GM12878 (cell line): ENCODE measurements around the gene CRYBB1. TPM values are rescaled to one million over a fixed set of nuclear protein-coding genes. Genes with fewer than 3 reads are reported as not detected.

Experiments
- ATAC-seq: fragments of 200-7000 bp; cut with Tn5 transposase; 3 replicates; pipeline ENCODE4 v1.9.1; 2020; ENCODE audit warnings: mild to moderate bottlenecking, moderate library complexity
- BruUV-seq: library from RNA; stranded (reverse); fragments of 400-500 nt; replicated peaks from 2 replicates; lab custom pipeline; 2021; lab: Mats Ljungman, UMichigan
- CTCF ChIA-PET: fragments of 300-600 bp; sonication (Branson Sonifier 250); formaldehyde crosslinking; extraction: SDS; loops from one replicate; lab custom pipeline; 2021; ENCODE audit warnings: inconsistent platforms; lab: Yijun Ruan, JAX
- POLR2A ChIA-PET: fragments of 350-600 bp; formaldehyde crosslinking; extraction: SDS; loops from one replicate; lab custom pipeline; 2021; ENCODE audit warnings: inconsistent platforms; lab: Charles Lee
- RAD21 ChIA-PET: fragments of 300-600 bp; sonication (Branson Sonifier 250); formaldehyde crosslinking; loops from one replicate; lab custom pipeline; 2023; ENCODE audit warnings: antibody characterized with exemption; ENCODE audit not compliant: unreplicated experiment; lab: Charles Lee
- SMC1A ChIA-PET: fragments of 300-600 bp; sonication (Branson Sonifier 250); formaldehyde crosslinking; loops from one replicate; lab custom pipeline; 2023; ENCODE audit not compliant: unreplicated experiment, uncharacterized antibody; lab: Charles Lee
- DNase-seq: peaks from one replicate; pipeline ENCODE4 v3.0.0-alpha.2; 2011; ENCODE audit warnings: low read depth, low spot score
- FAIRE-seq: peaks from 3 replicates; lab custom pipeline; 2011; peaks lifted over from hg19 to GRCh38; lab: Jason Lieb, UNC
- H2AFZ ChIP-seq: 2 replicates; pipeline ENCODE4 v1.6.0; 2011; ENCODE audit warnings: low read depth, low read length, control low read depth; ENCODE audit not compliant: control insufficient read depth
- H3K27ac ChIP-seq: 2 replicates; pipeline ENCODE4 v1.5.1; 2011; ENCODE audit warnings: control low read depth; ENCODE audit not compliant: control insufficient read depth, insufficient read depth
- H3K27me3 ChIP-seq, 2 experiments: replicated peaks in 1 of 2; 2 replicates each; pipeline versions ENCODE4 v1.6.0 to v1.6.1; 2011; ENCODE audit warnings: low read length in 1 of 2; ENCODE audit not compliant: control insufficient read depth in 2 of 2, insufficient read depth in 2 of 2
- H3K36me3 ChIP-seq, 2 experiments: 2 replicates each; pipeline ENCODE4 v1.5.1; 2011; ENCODE audit warnings: low read length in 1 of 2; ENCODE audit not compliant: control insufficient read depth in 2 of 2, insufficient read depth in 2 of 2
- H3K4me1 ChIP-seq: 2 replicates; pipeline ENCODE4 v1.6.1; 2011; ENCODE audit warnings: mild to moderate bottlenecking, low read length, moderate library complexity, mixed read lengths; ENCODE audit not compliant: control insufficient read depth, insufficient read depth
- H3K4me2 ChIP-seq: 2 replicates; pipeline ENCODE4 v1.6.0; 2011; ENCODE audit warnings: control low read depth; ENCODE audit not compliant: control insufficient read depth, insufficient read depth
- H3K4me3 ChIP-seq: fragments of 200-600 bp; sonication (generic); 2 replicates; pipeline ENCODE4 v1.5.1; 2016
- H3K79me2 ChIP-seq: 2 replicates; pipeline ENCODE4 v1.6.0; 2011; ENCODE audit warnings: low read length; ENCODE audit not compliant: control insufficient read depth, insufficient read depth
- H3K9ac ChIP-seq: 2 replicates; pipeline ENCODE4 v1.8.0; 2011; ENCODE audit warnings: low read length, control low read depth, mixed read lengths; ENCODE audit not compliant: control insufficient read depth, insufficient read depth
- H3K9me3 ChIP-seq: replicated peaks from 3 replicates; pipeline ENCODE4 v1.5.1; 2011; ENCODE audit warnings: mild to moderate bottlenecking, low read length; ENCODE audit not compliant: control insufficient read depth, insufficient read depth
- H4K20me1 ChIP-seq: 2 replicates; pipeline ENCODE4 v1.6.0; 2011; ENCODE audit not compliant: control insufficient read depth, insufficient read depth
- IKZF2 ChIP-seq, 2 experiments: fragments of 450-650 bp; IDR thresholded peaks; 2 replicates each; pipeline ENCODE4 v1.6.1; 2017; ENCODE audit warnings: mild to moderate bottlenecking in 2 of 2, moderate library complexity in 2 of 2
- NR2C1 ChIP-seq: fragments of 450-650 bp; IDR thresholded peaks from 2 replicates; pipeline ENCODE4 v1.6.1; 2017; ENCODE audit warnings: antibody characterized with exemption, mild to moderate bottlenecking, moderate library complexity
- PBX3 ChIP-seq: IDR thresholded peaks from 2 replicates; pipeline ENCODE4 v1.6.1; 2011; ENCODE audit warnings: mild to moderate bottlenecking, low read depth, low read length, moderate library complexity; ENCODE audit not compliant: insufficient replicate concordance
- POLR2A ChIP-seq: IDR thresholded peaks from 2 replicates; pipeline ENCODE4 v1.6.1; 2011; ENCODE audit warnings: low read depth, mild to moderate bottlenecking, low read length
- REST ChIP-seq: IDR thresholded peaks from 2 replicates; pipeline ENCODE4 v1.6.1; 2012; ENCODE audit warnings: mild to moderate bottlenecking, low read depth, low read length
- SPI1 ChIP-seq: IDR thresholded peaks from 2 replicates; pipeline ENCODE4 v1.6.1; 2011; ENCODE audit warnings: low read depth, mild to moderate bottlenecking, low read length, moderate library complexity, borderline replicate concordance; ENCODE audit not compliant: insufficient read depth
- ZNF687 ChIP-seq: fragments of 450-650 bp; IDR thresholded peaks from 2 replicates; pipeline ENCODE4 v1.6.1; 2017; ENCODE audit warnings: mild to moderate bottlenecking, moderate library complexity
- WGBS: methylation state at CpG from one replicate; pipeline ENCODE4 v1.1.6; 2016; ENCODE audit warnings: low lambda C conversion rate; ENCODE audit not compliant: insufficient replicate concordance, insufficient coverage; ENCODE audit errors: missing lambda C conversion rate; 5-methylcytosine and 5-hydroxymethylcytosine counted together
- in situ Hi-C: fragments of 300-500 bp; cut with MboI; formaldehyde crosslinking; loops from 9 replicates; pipeline ENCODE4 v1.14.3; 2018; ENCODE audit warnings: mixed read lengths
- intact Hi-C: fragments of 100-400 bp; cut with micrococcal nuclease; formaldehyde crosslinking; loops from one replicate; pipeline ENCODE4 v1.14.2; 2022; ENCODE audit not compliant: unreplicated experiment
- polyA plus RNA-seq, 11 experiments: library from polyadenylated mRNA; depleted of rRNA in 4 of 11; unstranded in 6 of 11; stranded (reverse) in 5 of 11; fragments of >200 nt; fragmentation: Nextera tagmentation in 4 of 11; fragmentation: Illumina TruSeq in 1 of 11; extraction: Ambion mirVana in 4 of 11; extraction: Trizol in 1 of 11; gene quantifications; 1 replicate in 1 of 11; 2 replicates in 10 of 11; pipeline versions ENCODE4 v1.2.1 to v1.2.3, GENCODE V29; 2011 to 2016; ENCODE audit warnings: inconsistent platforms in 2 of 11, missing spikeins in 2 of 11, low read depth in 1 of 11
- total RNA-seq, 4 experiments: library from RNA; depleted of rRNA in 3 of 4; stranded (reverse); fragments of >200 nt in 3 of 4; fragmentation: Illumina TruSeq in 1 of 4; extraction: Trizol in 1 of 4; gene quantifications; 2 replicates each; pipeline versions ENCODE4 v1.2.1 to v1.2.3, GENCODE V29; 2013 to 2021
- TF ChIP-seq, protein P1 (sequence below): fragments of 450-650 bp; formaldehyde crosslinking; IDR thresholded peaks from 2 replicates; pipeline ENCODE4 v1.4.0; 2022; ENCODE audit warnings: mild to moderate bottlenecking, moderate library complexity

CRYBB1 gene
- total and polyA plus RNA-seq, 10 of the 15 experiments (the other 5 are each of a cell fraction or from before 2014, with no cell fraction given), result 0.09 to 0.64 (median 0.23) TPM; not detected in 5

DNA sequence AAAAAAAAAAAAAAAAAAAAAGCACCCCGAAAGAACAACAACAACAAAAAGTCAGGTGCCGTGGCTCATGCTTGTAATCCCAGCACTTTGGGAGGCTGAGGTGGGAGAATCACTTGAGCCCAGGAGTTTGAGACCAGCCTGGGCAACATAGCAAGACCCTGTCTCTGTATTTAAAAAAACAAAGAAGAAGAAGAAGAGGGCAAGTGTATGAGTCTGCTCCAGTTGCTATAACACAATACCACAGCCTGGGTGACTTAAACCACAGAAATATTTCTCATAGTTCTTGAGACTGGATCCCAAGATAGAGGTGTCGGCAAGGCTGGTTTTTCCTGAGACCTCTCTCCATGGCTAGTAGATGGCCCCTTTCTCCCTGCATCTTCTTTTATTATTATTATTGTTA, 16.4 kb upstream of the CRYBB1 start (continued):
- TF ChIP-seq, protein P1, sequence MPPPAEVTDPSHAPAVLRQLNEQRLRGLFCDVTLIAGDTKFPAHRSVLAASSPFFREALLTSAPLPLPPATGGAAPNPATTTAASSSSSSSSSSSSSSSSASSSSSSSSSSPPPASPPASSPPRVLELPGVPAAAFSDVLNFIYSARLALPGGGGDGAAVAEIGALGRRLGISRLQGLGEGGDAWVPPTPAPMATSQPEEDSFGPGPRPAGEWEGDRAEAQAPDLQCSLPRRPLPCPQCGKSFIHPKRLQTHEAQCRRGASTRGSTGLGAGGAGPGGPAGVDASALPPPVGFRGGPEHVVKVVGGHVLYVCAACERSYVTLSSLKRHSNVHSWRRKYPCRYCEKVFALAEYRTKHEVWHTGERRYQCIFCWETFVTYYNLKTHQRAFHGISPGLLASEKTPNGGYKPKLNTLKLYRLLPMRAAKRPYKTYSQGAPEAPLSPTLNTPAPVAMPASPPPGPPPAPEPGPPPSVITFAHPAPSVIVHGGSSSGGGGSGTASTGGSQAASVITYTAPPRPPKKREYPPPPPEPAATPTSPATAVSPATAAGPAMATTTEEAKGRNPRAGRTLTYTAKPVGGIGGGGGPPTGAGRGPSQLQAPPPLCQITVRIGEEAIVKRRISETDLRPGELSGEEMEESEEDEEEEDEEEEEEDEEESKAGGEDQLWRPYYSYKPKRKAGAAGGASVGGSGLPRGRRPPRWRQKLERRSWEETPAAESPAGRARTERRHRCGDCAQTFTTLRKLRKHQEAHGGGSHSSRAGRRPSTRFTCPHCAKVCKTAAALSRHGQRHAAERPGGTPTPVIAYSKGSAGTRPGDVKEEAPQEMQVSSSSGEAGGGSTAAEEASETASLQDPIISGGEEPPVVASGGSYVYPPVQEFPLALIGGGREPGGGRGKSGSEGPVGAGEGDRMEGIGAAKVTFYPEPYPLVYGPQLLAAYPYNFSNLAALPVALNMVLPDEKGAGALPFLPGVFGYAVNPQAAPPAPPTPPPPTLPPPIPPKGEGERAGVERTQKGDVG (CRISPR knock-in tag), result no peak
- TF ChIP-seq, all 136 proteins: peak for 0

DNA sequence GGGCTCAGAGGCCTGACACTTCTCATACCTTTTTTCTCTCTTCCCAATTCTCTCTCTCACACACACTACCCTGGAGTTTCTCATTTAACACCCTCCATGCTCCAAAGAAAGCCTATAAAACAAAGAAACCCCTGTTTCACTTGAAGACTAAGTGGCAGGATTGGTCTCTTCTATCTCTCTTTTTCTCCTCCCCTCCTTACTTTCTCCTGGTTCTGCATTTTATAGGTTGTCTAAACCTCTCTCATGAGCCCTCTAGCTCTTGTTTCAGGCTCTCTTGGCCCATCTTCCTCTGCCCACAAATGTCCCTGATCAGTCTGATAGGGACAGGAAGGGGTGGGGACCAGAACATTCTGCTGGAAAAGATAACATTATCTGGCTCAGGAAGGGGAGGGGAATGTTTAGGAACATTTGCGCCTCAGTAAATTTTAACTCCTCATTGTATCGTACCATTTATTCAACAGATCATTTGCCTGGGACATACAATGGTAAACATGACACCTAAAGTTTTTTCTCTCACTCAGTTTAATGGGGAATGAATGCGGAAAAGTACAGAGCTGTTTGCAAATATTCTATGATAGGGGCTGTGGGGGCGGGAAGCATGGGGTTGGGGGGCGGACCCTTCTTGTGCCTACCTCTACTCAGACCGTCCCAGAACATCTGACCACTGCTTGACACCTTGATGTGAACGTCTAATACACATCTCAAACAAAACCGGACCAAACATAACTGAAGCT, 14.8 kb upstream of the CRYBB1 start:
- FAIRE-seq, result no peak
- no peak overlapping the region for H2AFZ ChIP-seq
- TF ChIP-seq SPI1, result no peak
- TF ChIP-seq IKZF2 (IDR thresholded peaks at IDR 0.05), result no peak
- TF ChIP-seq POLR2A, result no peak
- TF ChIP-seq REST, result no peak
- TF ChIP-seq ZNF687, result no peak
- TF ChIP-seq NR2C1, result no peak
- no peak for TF ChIP-seq PBX3

More for the DNA sequence above, 14.8 kb upstream of the CRYBB1 start:
- CTCF ChIA-PET, result interaction anchor here (0.6 to 0.9 kb wide), 4 partner anchors 9 to 1172 kb away, joined by 3 to 4 read pairs (median 3); no protein-coding TSS in a partner anchor
- intact Hi-C loops, result no loop called here
- Histone ChIP-seq H3K9ac (no peak overlapping the region), H3K4me3 (no peak overlapping the region), H3K9me3 (peaks cover 1% of the 10 kb centered on the region; the same call in 1 of the 3 replicates), H3K27me3 (no peaks in the 10 kb centered on the region), H4K20me1 (no peaks in the 10 kb centered on the region), H3K4me2 (no peak overlapping the region), H3K36me3 (no peaks in the 10 kb centered on the region), H3K4me1 (no peaks in the 10 kb centered on the region), H3K27ac (no peak overlapping the region), H3K79me2 (no peaks in the 10 kb centered on the region)
- POLR2A ChIA-PET, result interaction anchor here (0.7 kb wide), 1 partner anchor 660 kb away, joined by 3 read pairs; no protein-coding TSS in a partner anchor
- DNase-seq, result no peak
- in situ Hi-C loops, result no loop called here
- ATAC-seq, result no peak
- WGBS, result 56% methylated on average over 8 of the region's 8 CpGs
- RAD21 ChIA-PET, result no interaction called here
- SMC1A ChIA-PET, result interaction anchor here (0.6 to 0.8 kb wide), 2 partner anchors 22 to 41 kb away, joined by 3 to 4 read pairs; no protein-coding TSS in a partner anchor
- no TSS peak for BruUV-seq
